ENCODE results near the gene CES3.

The CES3 gene
- total RNA-seq = 0.25 to 0.77 (median 0.38) reads per million in 3 experiments

DNA sequence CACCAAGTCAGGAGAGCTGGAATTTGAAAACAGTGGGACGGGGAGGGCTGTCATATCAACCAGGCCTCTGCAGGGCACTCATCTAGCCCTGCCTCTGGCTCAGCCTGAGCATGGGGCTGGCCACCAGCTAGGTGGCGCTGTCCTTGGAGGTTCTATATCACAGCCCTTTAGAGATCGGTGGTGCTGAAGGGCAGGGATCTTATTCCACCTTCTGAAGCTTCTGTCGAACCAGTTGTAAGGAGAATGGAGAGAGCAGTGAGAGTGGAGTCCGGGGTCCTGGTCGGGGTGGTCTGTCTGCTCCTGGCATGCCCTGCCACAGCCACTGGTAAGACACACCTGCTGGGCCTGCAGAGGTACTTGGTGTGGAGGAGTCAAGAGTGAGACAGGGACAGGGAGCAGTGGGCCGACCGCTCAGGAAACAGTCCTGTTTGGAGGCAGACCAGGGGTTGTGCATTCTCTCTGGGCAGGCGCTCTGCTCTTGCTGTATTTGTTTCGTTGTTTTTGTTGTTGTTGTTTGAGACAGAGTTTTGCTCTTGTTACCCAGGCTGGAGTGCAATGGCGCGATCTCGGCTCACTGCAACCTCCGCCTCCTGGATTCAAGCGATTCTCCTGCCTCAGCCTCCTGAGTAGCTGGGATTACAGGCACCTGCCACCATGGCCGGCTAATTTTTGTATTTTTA, at the start of gene CES3:
TSS of gene CES3 (plus strand) at position 202 of the 680 bp plus-strand sequence. CDS start at position 244, 42 bp downstream.
- DNase-seq = peak; percentile 33

DNA sequence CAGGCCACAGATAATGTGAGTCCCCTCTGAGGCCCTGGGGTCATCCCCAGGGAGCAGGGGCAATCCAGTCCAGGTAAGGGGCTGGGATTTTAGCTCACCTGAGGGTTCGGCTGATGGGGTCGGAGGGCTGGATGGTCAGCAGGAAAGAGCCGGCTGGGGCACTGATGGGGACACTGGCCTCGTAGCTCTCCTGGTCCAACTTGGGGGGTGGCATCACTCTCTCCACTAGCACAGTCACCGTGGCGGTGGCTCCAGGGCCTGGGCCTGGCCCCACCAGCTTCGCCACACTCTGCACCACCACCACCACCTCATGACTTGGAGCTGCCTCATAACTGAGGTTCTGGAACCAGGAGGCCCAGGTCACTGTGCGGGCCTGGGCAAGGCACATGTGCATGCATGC, 49.3 kb upstream of the CES3 start:
- no peak for DNase-seq

DNA sequence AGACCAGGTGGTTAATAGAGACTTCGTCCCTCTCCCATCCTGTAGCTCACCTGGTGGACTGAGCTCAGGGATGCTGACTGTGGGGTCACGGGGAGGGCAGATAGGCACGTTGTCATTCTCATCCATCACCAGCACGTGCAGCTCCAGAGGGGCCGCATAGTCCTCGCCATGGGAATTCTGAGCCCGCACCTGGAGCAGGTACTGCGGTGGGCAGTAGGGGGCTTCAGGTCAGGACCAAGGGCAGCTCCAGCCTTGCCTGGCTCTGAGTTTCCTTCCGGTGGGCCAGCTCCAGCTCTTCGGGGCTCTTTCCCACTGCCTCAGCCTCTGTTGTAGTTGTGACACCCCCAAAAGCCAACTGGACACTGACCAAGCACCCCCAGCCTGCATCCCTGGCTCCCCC, 48.0 kb upstream of the CES3 start:
- DNase-seq = no peak

GRCh38 chr16:66913711-66914110, 47.4 kb upstream of the CES3 start:
- no peak for DNase-seq

DNA sequence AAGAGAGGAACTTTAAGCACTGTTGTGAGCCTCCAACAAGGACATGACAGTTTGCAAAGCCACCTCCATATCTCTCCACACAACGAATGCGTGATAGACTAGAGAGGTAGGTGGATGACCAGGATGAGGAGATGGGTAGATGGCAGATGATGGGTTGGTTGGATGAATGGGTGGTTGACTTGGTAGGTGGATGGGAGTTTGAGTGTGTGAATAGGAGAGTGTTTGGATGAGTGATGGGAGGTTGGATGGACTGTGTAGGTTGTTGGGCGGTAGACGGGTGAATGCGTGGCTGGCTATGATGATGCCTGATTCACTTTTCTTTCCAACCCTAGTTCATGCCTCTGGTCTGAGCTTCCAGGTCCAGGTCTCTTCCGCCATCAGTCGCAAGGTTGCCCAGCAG, 46.5 kb upstream of the CES3 start:
- no peak for DNase-seq

GRCh38 chr16:66915041-66915440, 46.0 kb upstream of the CES3 start:
- no peak for DNase-seq

GRCh38 chr16:66916518-66916917, 44.5 kb upstream of the CES3 start:
- DNase-seq = no peak

DNA sequence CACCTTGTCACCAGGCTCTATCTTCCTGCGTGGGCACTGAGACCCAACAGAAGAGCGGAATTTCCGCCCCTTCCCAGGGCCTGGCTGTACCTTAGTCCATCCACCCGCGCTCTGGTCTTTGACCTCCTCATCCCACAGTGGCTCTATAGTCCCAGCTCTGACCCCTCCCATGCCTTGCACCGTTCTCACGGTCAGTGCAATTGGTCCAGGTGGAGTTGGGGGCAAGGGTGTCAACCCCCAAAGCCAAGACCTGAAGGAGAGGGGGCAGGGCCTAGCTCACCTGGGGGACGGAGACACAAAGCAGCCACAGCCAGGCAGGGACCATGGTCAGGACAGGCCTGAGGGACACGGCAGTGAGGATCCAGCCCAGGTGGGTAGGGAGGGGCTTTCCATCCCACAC, 43.3 kb upstream of the CES3 start:
- DNase-seq = no peak

DNA sequence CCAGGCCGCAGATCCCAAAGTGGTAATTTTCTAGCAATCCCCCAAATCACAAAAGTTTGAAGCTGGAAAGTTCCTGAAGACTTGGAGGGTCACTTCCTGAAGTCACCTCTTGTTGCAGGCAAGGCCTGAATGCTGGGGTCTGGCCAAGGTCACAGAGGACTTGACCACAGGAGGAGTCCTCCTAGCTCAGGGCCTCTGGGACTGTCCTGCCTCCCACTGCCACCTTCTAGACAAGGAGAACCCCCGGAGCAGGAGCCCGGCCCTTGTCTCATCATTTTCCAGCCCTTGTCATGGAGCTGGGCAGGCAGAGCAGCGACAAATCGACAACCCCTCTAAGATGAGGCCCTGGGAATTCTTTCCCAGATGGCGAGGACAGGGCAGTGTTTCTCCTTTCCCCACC, 42.7 kb upstream of the CES3 start:
- no peak for DNase-seq

GRCh38 chr16:66918803-66919568, 42.1 kb upstream of the CES3 start, which contains the start of gene CDH16:
Gene CDH16, minus strand, starts transcription at chr16:66918885. Its CDS starts 820 bp downstream, at chr16:66918065.
- DNase-seq = no peak

- DNase-seq = no peak
These were observed 41.3 kb upstream of the CES3 start for GRCh38 chr16:66919569-66920298.

DNA sequence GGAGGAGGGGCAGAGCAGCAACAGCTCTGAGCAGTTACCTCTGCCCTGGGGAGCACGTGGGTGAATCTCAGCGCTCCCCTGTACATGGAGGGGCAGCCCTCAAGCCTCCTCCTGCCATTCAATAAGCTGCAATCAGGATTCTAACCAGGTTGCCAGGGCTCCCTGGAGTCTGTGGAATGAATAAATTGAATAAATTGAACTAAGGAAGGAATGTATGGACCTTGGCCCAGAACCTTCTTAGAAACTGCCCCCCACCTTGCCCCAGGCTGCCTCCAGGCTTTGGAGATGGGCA, 40.8 kb upstream of the CES3 start:
- no peak for DNase-seq

DNA sequence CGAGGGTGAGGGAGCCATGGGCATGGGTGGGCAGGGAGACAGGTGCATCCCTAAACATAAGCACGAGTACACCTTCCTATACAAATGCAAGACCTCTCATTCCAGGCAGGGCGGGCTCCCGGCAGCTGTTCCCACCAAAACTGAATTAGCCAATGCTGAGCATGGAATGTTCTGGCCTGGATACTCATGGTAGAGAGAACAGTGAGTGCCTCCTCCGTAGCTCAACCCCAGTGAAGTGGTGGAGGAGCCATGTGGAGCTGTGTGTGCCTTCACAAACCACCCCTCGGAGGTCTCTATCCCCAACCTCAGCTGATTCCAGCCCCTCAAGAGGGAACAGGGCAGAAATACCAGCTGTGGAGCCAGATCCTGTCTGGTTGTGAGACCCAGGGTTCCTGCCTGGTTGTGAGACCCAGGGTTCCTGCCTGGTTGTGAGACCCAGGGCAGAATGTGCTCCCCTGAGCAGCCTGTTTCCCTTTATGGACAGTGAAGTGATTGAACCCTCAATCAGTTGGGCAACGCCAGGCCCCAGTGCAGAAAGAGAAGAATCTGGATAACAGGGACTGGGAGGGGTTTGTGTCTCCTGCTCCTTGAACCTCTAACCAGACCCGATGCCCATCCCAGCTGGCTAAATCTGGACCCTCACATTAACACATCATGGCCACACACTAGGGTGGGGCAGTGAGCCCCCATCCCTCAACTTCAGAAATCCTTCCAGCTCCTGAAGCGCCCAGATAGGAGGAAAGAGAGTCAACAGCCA, 40.0 kb upstream of the CES3 start:
- no peak for DNase-seq

GRCh38 chr16:66921729-66922450, 39.2 kb upstream of the CES3 start:
- no peak for DNase-seq

- DNase-seq = no peak
These were observed 37.8 kb upstream of the CES3 start for GRCh38 chr16:66923247-66923731.

GRCh38 chr16:66923866-66924265, 37.2 kb upstream of the CES3 start:
- DNase-seq = no peak

GRCh38 chr16:66924527-66925321, 36.3 kb upstream of the CES3 start:
- DNase-seq = peak; percentile 24

DNA sequence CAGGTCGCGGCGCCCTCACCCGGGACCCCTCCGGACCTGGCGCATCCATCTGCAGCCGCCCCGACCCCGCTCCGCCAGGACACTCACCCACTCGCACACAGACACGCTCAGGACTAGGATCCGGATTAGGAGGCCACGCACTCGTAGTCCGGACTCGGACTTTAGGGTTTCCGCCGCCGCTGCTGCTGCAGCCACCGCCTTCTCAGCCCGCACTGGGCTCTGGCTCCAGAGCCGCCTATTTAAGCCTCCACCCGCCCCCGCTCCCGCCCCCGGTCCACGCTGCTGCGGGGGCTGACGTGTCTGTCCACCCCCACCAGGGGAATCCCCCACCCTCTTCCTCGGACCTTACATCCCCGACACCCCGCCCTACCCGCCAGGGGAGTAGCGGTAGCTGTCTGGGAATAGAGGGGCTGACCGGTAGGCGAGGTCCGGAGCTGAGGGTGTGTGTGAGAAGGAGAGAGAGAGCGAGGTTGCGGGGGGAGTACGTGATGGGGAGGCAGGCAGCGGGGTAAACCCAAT, 35.7 kb upstream of the CES3 start, which contains the start of gene RRAD:
TSS of gene RRAD (minus strand) at position 214 of the 519 bp plus-strand sequence. CDS start 356 bp downstream, outside the sequence.
- no peak for DNase-seq

- DNase-seq = no peak
These were observed 34.7 kb upstream of the CES3 start for GRCh38 chr16:66926171-66926947.

GRCh38 chr16:66926961-66927436, 34.1 kb upstream of the CES3 start:
- no peak for DNase-seq

Data from central memory CD4-positive, alpha-beta T cell (primary cell).